Skin of body (tissue), 2 donors: ENCODE results near the gene IRF3. TPM values are rescaled to one million over a fixed set of nuclear protein-coding genes. Genes with fewer than 3 reads are reported as not detected.

Experiments used
- DNase-seq: peaks from one replicate; lab custom pipeline; 2025; lab: John Stamatoyannopoulos, UW
- total RNA-seq: library from RNA; depleted of rRNA; stranded (reverse); fragments of >200 nt; gene quantifications from one replicate; pipeline ENCODE4 v1.2.3, GENCODE V29; 2014

Gene IRF3
- total RNA-seq, 1 donor from 2014 or later, result 42.6 TPM

DNA sequence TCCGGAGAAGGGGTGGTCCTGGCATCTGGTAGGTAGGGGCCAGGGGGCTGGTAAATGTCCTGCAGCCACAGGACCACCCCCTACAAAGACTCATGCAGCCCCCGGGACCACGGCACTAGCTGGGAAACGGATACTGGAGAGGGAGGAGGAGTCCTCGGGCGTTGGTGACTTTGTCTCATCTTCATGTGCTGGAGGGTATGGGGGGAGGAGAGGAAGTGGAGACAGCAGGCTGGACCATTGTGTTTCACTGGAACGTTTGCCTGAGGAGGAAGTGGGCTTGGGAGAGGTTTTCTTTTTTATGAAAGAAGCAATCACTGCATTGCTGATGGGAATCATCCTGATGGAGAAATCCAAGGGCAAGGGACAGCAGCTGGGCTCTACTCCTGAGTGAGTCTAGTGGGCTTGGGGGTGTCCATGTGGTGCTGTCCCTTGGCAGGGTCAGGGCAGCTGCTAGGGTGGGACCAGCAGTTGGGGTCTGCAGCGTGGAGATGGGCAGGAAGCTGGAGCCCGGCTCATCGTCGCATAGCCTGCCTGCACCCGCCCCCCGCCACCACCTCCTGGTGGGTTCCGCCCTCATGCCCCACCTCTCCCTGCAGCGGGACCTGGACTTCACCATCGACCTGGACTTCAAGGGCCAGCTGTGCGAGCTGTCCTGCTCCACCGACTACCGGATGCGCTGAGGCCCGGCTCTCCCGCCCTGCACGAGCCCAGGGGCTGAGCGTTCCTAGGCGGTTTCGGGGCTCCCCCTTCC, 22.1 kb upstream of the IRF3 start:
- no peak for DNase-seq

DNA sequence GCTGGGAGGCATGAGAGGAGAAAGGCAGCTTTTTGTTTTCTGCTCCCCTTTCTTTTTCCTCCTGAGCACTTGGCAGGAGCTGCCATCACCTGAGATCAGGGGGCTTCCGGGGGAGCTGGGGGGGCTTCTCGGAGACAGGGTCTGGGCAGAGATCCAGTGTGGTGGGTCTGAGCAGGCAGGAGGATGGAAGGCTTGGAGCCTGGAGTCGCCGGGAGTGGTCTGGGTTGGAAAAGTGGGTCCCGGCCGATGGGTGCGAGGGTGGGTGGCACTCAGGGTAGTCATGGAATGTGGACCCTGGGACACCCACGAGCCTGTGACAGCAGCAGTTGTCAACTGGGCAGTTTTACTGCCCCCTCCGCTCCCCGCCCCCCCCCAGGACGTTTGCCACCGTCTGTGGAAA, 21.5 kb upstream of the IRF3 start:
- DNase-seq, result no peak

DNA sequence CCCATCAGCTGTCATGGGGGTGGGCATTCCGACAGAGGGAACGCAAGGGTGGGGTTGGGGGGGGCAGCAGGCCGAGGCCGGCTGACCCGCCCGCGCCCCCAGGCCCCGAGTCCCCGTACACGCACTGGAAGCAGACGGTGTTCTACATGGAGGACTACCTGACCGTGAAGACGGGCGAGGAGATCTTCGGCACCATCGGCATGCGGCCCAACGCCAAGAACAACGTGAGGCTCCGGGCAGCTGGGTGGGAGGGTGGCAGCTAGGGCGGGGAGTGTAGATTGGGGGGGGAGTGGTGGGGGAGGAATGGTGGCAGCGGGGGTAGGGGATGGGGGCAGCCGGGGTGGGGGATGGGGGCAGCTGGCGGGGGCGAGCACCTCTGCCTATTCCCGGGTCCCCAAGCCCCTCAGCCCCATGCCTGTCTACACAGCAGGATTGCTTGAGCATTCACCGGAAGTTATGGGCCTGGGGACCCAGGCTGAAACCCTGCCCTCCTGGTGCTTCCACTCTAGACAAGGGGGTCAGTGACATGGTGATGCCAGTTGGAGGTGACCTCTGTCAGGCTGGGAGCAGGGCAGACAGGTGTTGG, 20.9 kb upstream of the IRF3 start:
- no peak for DNase-seq

DNA sequence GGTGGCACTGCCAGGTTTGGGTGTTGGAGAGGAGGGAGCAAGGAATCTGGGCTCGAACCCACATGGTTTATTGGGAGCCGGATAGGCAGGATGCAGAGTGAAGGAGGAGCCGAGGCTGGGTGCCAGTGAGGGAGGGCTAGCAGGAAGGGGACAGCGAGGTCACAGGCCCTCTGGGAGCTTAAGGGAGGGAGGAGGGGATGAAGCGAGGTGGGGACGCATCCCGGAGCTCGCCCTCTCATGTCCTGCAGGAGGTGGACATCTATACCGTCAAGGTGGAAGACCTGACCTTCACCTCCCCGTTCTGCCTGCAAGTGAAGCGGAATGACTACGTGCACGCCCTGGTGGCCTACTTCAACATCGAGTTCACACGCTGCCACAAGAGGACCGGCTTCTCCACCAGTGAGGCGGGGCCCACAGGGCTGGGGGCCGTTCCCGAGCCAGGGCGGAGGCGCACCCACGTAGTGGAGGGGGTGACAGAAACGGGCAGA, 20.2 kb upstream of the IRF3 start:
- DNase-seq, result no peak

DNA sequence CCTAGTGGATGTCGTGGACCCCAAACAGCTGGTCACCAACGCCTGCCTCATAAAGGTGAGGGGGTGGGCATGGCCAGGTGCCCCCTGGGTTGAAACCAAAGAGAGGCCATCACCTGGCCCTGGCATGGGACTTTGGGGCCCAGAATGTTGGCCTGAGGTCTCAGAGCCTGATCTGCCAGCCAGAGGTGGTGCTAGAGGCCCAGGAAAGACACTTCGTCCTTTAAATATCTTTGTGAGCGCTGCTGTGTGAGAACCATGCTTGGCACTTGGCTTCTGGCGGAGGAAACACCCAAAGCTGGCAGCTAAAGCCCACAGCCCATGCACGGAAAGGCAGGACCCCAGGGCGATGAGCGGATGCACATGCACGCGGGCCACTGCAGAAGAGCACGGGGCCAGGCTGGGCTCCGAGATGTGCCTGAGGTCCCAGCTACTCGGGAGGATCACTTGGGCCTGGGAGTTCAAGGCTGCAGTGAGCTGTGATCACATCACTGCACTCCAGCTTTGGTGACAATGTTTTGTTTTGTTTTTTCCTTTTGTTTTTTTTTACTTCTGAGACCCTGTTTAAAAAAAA, 19.4 kb upstream of the IRF3 start:
- DNase-seq, result no peak

DNA sequence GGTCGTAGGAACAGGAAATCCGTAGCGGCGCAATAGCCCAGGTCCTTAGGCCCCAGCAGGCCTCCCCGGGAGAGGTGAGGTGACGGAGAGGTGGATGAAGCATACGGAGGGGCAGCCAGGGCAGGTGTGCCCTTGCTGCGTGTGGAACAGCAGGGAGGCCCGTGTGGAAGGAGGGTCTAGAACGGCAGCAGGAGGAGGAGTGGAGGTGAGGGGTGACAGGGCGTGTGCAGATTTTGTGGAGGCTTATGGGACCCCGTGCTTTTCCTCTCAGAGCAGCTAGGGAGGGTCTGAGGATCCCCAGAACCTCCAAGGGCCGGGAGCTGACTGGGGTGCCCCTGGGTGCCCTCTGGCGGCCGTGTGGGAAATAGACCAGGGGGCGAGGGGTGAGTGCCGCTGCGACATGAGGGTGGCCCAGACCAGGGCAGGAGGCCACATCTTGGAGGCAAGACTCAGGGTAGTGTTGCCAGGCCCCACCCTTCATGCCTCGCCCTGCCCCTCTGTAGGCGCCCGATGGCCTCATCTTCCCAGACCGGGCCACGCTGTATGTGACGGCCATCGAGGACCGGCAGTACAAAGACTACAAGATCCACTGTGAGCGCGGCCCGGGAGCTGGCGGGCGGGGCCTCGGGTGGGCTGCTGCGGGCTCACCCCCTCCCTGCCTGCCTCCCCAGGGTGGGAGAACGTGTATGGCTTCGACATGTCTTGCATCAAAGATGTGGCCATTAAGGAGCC, 18.8 kb upstream of the IRF3 start:
- no peak for DNase-seq

DNA sequence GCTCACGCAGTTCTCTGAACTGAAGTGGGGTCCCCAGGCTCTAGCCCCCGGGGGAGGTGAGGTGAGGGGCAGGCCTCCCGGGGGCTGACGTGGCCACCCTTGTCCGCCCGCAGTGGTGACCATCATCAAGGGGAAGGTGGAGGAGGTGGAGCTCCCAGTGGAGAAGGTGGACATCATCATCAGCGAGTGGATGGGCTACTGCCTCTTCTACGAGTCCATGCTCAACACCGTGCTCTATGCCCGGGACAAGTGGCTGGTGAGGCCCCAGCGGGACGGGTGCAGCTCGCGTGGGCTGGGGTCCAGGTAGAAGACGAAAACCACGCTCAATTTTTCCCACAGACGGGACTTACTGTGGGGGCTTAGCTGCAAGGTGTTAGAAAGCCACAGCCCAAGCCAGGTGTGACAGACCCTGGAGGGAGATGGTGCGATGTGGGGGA, 18.2 kb upstream of the IRF3 start:
- DNase-seq, result no peak

DNA sequence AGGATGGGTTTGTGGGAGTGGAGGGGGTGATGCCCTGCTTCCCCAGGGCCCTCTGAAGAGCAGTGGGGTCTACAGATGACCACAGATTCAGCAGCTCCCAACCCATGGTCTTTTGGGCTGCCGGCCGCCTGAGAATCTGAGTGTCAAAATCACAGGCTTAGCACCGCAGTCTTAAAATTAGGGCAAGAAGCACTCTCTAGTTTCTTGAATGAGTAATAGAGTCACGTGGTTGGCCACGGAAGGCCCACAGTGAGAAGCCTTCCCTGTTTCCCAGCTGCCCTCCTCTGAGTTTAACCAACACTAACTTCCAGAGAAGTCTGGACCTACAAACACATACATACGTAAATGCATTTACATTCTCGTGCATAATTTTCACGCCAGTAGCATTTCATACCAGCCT, 16.6 kb upstream of the IRF3 start:
- DNase-seq, result no peak

DNA sequence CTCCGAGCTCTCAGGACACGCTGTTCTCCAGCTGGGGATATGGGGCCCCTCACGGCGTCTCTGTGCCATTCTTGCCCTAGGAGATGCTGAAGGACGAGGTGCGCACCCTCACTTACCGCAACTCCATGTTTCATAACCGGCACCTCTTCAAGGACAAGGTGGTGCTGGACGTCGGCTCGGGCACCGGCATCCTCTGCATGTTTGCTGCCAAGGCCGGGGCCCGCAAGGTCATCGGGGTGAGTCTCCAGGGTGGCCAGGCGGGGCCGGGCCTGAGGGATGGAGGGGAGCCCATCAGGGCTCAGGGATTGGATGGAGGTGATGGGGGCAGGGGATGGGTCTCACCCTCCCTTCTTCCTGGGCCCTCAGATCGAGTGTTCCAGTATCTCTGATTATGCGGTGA, 16.2 kb upstream of the IRF3 start:
- no peak for DNase-seq

DNA sequence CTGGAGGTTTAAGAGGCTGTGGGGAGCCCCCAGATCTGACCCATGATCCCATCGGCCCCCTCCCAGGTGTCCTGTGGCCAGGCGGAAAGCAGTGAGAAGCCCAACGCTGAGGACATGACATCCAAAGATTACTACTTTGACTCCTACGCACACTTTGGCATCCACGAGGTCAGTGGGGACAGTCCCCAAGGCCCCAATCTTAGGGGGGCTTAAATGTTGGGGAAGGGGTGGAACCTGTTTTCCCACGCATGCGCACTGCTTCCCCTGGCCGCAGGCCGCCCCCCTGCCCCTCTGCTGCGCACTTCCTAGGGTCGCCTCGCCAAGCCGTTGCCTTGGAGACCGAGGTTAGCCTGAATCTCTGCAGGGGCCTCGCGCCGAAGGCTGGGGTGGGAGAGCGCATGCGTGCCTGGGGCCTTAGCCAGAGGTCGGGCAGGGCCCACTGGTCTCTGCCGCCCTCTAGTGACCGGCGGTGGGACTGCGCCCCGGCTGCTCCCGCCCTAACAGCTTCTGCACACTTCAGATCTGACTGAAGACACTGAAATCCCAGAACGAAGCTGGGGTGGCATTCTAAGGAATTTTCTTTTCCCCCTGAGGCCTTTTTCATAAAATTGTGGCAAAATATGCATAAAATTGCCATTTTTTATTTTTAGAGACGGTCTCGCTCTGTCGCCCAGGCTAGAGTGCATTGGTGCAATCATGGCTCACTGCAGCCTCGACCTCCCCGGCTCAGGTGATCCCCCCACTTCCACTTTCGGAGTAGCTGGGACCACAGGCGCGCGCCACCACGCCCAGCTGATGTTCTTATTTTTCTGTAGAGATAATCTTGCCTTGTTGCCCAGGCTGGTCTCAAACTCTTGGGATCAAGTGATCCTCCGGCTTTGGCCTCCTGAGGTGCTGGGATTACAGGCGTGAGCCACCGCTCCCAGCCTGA, 15.0 kb upstream of the IRF3 start:
- peak; percentile 90 for DNase-seq

DNA sequence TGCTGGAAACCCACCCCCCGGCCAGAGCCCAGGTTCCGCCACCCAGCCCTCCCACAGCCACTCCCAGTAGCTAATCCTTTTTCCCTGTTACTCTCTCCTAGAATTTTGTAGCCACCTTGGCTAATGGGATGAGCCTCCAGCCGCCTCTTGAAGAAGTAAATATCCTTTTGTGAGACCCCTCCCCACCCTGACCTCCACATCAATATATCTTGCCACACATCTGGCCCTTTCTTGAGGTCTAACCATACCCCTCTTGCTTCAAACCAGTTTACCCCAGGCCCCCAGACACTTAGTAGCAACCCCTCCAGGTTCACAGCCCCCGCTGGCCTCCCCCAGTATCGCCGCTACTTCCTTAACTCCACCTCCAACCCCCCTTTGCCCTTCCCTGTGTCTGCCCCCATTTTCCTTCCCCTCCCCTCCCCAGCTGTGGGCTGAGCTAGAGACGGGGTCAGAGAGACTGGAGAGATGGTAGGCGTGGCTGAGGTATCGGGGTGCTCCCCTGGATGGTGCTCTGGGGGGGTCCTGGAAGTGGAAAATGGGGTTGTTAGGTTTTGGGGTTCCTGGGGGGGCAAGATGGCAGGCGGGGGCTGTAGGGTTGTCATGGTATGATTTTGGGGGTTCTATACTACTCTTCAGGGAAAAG, 14.2 kb upstream of the IRF3 start:
- DNase-seq, result no peak

DNA sequence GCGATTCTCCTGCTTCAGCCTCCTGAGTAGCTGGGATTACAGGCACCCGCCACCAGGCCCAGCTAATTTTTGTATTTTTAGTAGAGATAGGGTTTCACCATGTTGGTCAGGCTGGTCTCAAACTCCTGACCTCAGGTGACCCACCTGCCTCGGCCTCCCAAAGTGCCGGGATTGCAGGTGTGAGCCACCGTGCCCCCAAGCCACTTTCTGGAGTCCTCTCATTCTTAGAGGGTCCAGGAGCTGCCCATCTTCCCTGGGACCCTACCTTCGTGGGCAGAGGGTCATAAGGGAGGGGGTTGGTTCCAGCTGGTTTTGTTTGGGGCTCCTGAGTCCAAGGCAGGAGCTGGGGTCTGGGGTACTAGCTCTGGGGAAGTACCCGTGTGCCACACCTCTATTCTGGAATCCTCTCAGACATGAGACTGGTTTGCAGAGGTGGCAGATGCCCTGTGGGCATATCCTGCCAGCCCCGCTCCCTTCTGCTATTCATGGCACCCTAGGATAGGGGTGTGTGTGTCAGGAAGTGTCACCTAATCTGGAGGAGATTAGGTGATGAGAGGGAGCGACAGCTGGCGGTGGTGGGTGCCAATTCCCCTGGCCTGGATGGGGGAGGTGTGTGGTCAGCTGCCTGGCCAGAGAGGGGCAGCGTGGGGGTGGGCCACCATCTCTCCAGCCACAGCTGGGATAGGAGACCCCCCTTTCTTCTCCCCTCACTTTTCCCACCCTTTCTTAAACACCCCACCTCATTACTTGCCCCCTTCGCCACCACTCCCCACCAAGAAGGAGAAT, 13.5 kb upstream of the IRF3 start:
- no peak for DNase-seq

DNA sequence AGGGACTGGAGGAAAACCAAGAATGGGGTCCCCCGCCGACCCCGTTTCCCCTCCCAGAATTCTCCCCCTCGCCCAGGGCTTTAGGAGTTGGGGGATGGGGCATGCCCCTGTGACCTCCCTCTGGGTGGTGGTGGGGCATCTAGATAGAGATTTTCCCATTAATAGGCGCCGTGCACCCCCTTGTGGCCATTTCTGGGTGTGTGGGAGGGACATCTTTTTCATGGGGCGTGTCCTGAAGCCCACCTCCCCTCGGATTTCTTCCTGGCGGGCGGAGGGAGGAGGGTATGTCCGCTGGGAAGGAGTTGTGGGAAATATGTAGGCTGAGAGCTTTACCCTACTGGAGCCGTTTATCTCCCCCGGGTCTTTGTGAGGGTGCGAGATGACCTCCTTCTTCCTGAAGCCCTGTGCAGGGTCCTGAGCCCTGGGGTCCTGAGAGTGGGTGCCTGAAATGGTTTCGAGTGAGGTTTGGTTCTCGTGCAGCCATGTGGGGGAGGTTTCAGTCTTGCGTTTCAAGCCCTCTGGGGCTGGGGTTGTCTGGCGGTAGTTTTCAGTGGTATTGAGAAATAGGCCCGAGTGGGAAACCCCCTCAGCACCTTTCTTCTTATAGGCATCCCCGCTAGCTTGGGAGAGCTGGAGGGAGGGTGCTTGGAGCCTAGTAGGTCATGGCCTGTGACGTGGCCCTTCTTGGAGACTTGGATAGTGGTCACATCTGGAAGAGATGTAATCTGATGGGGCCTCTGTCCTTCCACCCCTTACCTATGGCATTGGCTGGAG, 12.4 kb upstream of the IRF3 start:
- peak; percentile 72 for DNase-seq

DNA sequence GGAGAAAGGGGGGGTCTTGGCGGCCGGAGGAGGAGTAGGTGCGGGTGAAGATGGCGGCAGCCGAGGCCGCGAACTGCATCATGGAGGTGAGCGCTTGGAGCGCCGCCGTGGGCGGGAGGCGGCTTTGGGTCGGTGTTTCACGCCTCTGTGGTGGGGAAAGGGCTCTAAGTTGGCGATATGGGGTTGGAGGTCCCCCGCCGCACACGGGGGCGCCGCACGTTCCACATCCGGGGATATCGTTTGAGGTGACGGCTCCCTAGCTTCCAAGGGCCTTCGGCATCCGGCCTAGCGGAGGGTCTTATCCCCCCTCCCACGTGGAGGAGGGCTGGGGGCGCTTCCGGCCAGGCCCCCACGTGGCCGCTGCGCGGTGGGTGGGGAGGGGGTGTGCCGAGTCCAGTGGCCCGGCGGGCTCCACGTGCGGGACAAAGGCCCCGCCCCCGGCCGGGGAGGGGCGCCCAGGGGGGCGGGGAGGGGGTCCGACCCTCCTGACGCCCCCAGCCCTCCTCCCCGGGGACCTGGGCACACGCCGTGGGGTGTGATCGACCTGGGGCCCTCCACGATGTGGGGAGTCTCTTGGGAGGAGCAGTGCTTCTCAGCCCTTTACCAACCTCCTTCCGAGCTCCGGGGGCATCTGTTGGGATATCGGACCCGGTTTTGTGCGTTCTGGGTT, 11.7 kb upstream of the IRF3 start, which contains the start of gene PRMT1:
TSS of gene PRMT1 (plus strand) at position 41 of the 670 bp plus-strand sequence. CDS start at position 51, 10 bp downstream.
- DNase-seq, result peak; percentile 72

DNA sequence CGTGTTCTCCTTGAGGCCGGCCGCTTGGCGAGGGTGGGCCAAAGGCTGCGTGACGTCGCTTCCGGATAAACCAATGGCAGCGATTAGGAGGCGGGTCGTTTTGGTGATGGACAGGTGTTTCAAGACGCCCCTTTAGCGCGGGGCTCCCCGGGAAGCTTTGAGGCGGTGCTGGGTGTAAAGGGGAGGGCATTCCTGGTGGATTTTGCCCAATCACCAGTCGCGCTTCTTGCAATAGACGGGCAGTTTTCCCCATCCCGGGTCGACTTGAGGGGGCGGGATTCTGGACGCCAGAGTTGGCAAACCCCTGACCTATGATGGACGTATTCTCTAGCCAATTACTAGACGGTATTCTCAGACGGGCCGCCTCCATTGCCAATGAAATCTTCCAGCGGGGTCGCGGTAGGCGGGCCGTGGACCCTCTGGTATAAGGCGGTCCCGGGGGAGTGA, 11.2 kb upstream of the IRF3 start:
- DNase-seq, result peak; percentile 100

DNA sequence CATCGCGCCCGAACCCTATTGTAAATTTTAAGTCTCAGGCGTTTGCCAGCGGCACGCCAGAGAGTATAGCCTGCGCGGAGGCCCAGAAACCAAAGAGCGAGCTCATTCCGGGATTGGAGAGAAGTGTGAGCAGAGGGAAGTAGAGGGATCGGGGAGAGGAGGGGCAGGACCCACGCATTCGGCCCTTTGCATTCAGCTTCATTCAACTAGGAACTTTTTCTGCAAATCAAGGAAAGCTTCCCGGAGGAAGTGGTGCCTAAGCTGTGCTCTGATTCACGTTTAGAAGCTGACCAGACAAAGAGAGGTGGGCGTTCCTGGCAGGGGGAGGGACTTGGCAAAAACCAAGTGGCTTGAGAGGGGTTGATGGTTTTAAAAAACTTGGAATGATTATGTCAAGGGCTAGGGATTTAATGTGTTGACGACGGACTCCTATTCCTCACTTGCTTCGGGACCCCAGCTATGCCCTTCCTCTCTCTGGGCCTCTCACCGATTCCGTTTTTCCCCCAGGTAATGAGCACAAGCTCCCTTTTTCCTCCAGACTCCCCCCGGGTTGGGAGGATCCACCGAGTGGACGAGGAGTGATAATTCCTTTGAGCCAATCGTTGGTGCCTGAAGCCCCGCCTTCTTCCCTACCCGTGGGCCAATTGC, 10.6 kb upstream of the IRF3 start:
- no peak for DNase-seq

DNA sequence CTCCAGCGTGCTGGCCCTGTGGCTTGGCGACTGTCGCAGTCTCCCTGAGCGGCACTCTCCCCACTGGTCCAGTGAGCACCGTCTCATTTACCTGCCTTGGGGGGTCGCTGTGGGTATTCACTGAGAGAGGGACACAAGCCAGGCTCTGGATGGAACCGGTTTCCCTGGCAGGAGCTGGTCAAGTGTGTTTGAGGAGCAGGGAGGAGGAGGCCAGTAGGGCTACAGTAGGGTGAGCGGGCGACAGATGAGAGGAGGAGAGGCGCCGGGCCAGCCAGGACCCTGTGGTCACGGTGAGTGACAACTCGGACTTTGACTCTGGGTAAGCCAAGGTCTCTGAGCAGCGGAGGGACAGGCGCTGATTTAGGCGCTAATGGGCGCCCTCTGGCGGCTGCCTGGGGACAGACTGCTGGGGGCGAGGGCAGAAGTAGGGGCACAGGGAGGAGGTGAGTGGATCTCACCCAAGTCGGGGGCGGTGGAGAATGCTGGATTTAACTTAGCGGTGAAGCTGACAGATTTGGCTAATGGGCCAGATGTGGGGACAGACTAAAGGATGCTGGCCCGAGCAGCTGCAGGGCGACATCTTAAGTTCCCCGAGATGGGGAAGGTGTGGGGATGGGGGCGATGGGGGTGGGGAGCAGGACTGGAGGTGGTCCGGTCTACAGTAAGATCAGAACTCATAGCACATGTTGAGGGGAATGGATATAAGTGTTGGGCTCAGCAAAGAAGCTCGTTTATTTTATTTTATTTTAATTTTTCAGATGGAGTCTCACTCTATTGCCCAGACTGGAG, 6.7 kb upstream of the IRF3 start:
- DNase-seq, result no peak
